GM18907 (cell line): ENCODE data around the gene IKZF2.

Source experiments
- ATAC-seq: cut with Tn5 transposase; IDR thresholded peaks from one replicate; pipeline ENCODE4 v1.9.1; 2021; ENCODE audit warnings: mild to moderate bottlenecking, moderate library complexity; ENCODE audit not compliant: unreplicated experiment

The IKZF2 gene

DNA sequence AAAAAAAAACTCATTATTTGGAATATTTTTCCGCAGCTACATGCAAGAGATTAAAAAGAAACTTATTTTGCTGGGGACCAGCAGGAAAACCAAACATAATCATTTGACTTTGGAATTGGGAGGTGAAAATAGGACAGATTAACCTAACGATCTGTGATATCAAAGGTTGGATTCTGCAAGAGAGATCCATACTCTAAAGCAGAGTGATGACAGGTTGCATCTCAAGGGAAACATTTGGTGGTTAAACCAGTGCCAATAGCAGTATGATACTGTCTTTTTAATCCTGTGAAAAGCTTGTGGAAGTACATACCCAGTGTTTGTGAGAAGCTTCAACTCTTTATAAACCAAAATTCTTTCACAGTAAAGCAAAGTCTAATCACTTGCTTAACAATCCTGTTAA lies 5.3 kb upstream of the IKZF2 start:
- ATAC-seq: no peak

DNA sequence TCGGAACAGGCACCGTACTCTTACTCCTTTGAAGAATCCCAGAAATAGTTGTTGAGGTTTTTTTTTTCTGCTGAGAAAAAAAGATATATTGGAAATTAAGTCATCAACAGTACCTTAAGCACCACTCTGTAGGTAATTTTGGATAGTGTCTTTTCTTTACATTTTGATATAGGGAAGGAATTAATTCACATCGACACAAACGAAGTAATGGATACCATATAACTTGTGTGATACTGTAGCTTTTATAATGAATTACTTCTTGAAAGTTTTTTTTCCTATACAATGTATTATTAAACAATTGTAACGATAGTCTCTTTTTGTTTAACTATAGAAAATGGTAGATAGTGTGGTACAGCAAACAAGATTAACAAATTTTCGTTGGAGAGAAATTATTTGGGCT lies 1.5 kb upstream of the IKZF2 start:
- no peak for ATAC-seq

DNA sequence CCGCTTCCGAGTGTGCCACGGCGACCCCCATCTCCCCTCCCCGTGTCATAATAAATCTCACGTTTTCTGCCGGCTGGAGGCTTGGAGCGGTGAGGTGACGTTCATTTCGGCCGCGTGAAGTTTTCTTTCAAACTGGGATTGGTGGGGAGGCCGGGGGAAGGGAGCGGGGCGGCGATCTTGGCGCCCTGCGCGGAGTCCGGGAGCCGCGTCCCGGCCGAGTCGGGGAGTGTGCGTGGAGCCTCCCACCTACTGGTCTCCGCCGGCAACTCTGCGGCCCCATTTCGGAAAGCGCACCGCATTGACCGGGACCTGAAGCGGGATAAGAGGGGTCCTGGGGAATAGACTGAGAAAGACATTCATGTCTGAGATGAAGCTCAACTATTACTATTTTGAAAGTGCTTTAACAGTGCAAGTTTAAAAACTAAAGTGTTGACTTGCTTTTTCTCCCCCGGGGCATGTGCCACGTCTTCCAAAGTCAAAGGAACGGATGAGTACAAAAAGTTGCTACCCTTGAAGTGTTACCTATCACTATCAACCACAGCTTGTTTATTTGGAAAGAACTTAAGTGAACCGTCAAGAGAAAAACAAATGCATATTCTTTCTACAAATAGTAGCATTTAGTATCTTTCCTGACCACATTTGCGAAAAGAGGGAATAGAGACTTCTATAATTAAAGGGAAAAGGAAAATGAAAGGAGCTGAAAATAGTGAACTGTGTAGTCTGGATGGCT lies 818 bp upstream of the IKZF2 start:
- peak; percentile 33 for ATAC-seq

DNA sequence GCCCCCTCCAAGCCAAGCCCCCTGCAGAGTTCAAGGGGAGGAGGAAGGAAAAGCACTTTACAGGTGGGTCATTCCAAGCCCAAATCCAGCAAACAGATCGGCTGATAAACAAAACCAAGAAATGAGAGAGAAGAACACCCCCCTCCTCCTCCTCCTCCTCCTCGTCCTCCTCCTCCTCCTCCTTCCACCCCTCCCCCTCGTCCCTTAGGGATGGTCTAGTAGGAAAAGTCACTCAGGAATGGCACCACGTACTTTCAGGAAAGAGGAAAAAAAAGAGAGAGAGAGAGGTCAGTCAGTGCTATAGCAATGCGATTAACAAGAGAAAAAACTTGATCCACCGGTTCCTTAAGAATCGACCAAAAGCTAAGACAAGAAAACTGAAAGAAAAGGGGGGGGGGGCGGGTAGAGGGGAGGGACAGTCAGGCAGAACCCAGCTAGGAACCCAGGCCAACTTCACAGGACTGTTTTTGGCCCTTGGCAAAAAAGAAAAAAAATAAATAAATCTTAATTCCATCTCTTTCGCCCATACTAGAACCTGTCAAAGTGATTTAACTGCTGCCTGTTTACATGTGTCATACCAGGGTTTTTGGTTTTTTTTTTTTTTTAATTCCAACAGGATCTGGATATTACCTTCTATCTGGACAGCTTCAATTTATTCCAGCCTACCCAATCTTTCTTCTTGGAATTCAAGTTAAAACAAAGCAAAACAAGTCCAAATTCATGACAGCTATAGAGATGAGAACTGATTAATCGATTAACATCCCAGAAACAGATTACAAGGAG lies 906 bp downstream of the IKZF2 start:
- no peak for ATAC-seq

DNA sequence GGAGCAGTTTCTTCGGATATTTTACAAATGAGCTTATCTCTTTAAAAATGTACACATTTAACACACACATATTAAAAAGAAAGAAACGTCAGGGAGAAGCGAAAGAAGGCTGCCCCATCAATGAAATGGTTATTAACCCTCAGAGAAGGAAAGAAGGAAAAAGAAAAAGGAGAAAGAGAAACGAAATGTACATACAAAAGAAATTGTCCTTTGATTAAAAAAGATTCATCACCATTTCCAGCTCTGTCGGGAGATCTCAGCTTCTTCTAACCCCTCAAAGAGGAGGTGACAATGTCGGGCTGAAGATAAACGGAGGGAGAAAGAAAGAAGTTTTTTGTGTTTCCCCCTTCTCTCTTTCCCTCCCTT lies 1.5 kb downstream of the IKZF2 start:
- ATAC-seq: no peak

DNA sequence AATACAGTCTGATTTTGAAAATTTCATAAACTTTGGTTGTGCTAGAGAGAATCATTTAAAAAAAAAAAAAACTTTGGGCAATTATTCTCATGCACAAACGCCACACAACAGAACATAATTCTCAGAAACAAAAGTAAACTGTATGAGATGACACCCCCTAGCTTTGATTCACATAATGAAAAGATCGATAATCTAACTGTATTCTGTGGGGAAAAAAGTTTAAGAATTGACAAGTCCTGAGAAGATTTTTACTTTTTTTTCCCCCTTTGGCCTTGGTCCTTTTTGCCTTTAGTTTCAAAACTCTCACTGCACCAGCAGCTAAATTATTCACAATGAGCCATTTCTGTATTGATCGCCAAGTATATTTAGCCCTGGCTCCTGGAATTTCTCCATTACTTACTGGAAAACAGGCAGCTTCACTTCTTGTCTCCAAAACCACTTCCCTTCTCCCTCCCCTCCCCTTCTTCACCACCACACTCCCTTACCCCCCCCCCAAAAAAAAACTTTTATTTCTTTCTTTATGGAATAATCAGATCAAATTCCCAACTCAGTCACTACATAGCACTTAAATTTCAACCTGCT lies 2.0 kb downstream of the IKZF2 start:
- no peak for ATAC-seq

DNA sequence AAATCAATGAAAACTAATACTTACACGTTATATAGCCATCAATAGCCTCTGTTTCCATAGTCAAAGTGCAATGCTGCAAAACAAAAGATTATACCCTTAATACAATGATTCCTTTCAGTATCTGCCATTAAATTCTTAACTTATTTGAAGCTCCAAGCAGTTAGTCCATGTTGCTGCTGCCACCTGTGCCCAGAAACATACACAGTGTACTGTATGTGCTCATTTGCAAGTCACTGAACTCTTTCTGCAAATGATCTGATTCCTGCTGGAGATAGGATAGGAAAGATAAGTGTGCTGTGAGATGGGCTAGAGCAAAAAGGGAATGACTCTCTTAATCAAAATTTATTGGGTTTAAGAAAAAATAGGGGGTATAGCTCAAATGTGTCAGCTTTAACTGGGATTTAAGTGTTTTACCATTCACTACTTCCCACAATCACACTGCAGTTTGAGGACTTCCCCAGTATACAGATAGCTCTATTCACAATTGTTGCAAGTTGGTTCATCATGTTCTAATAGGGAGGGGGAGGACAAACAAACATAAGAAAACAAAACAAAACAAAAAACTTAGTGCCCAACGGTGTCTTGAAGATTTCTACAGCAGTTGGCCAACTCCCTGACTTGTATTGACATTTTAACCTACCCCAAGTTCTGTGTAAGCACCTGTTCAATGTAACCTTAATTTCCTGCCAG lies 2.7 kb downstream of the IKZF2 start:
- ATAC-seq: peak; percentile 20

DNA sequence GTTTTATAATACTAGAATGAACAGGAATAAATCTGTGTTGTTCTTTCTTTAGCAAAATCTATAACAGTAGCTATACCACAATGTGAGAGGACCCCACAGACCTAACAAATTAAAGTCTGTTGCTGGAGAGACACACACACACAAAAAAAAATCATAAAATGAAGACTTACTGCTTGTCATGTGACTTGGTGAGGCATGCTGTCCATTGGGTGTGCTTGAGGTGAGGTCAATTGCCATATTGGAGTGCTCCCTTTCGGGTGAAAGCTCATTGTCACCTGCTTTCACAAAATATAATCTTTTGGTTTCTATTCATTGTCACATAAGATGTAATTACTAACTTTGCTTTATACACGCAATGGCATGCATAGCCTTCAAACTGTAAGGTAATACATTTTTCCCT lies 3.9 kb downstream of the IKZF2 start:
- peak; percentile 12 for ATAC-seq

DNA sequence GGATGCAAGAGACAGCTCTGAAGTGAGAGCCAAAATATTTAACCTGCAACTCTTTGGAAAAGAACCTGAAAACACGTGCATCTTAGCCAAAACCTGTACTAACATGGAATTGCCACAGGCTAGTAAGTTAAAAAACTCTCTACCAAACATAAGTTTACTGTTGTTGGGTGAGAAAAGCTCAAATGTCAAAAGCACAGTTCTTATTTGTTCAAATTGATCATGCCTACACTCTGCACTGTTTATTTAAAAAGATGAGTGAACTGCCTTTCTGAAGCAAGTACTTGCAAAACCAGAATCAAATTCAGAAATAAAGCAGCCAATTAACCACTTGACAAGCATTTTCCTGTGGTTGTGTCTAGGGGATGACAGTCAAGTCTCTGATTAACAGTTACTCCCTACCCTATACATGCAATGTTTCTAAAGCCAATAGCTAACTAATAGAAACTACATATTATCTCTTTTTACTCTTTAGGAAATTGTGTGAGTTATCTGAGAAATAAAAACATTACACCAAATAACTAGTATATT lies 5.6 kb downstream of the IKZF2 start:
- ATAC-seq: no peak

DNA sequence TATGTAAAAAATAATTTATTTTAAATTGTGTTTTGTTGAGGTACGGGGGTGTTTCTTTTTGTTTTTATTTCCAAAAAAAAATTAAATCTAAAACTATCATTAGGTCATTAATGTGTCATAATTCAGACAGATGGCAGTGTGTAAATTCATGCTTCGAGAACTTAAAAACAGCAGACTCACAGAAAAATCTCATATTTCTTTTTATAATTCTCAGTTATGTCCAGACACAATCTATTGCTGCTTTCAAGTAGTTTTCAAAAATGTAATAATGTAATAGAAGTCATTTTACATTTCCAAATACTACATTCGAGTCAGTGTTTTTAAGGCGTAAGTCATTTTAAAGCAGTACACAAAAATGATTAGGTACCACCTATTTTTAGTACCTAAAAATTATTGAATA lies 14.3 kb downstream of the IKZF2 start:
- ATAC-seq: no peak

DNA sequence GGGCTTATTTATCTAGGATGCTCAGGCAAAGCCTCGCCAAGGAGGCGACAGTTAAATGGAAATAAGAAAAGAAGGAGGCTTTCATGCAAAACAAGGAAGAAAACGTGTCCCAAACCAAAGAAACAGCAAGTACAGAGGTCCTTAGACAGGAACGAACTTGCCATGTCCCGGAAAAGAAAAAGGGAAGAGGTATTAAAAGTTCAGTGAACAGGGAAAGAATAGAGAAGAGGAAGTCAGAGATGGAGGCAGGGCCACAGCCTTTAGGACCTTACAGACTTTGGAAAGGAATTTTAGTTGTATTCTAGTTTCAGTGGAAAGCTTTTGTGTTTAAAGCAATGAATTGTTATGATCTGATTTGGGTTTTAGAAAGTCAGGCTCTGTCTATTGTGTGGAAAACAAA lies 22.1 kb downstream of the IKZF2 start:
- no peak for ATAC-seq

DNA sequence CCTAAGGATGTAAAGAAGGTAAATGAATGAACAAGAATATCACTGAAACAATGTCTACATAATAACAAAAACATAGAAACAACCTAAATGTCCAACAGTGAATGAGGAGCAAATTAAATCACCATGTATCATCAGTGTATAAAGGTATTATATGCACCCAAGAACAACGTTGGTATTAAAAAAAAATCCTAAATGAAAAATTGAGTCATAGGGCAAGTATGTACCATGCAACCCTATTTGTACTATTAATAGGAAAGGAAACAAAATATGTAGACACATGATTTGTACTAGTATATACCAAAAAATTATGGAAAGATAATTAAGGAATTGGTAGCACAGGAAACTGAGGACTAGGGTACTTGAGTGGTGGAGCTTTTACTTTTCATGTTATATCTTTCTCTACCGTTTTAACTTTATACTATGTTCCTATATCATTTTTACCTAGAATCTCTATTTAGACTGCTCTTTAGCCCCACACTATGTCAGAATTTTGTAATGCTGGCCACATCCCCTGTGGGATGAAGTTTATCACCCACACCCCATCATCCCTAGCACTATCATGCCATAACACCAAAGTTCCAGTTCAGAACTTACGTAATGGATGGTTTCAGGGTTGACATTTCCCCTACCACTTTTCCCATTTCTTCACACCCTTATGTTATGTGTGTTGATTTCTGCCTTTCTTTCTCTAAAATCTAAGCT lies 25.6 kb downstream of the IKZF2 start:
- no peak for ATAC-seq

DNA sequence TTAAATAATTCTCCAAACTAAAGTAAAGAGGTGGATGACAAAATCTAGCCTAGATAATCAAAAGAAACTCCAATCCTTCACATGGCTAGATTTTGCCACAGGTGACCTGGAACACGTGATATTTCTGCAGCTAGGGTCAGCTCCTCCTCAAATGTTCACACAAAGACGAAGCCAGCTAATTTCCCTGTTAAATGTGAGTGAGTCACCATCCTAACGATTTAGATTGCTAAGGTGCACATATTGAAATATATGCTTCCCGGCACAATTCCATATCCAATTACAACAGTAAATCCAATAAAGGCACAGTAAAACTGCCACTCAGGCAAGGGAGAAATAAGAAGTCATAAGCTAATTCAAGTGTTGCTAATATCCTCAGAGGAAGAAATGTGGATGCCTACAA lies 28.7 kb downstream of the IKZF2 start:
- ATAC-seq: no peak

DNA sequence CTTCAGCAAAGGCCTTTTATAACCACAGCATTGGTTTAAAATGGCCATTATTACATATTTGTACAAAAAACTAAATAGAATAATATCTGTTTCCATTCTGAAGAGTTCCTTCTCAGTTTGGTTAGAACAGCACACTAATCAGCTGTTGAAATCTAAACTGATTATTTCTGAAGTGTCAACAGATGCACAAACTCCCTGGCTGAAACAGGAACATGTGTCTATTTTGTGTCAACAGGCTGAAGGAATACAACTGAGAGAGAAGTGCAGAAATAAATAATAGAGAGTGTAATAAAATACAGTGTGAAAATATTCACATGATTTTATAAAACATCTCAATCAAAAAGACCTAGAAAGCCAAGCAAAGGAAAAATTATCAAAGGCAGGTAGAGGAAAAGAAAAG lies 29.7 kb downstream of the IKZF2 start:
- ATAC-seq: no peak

DNA sequence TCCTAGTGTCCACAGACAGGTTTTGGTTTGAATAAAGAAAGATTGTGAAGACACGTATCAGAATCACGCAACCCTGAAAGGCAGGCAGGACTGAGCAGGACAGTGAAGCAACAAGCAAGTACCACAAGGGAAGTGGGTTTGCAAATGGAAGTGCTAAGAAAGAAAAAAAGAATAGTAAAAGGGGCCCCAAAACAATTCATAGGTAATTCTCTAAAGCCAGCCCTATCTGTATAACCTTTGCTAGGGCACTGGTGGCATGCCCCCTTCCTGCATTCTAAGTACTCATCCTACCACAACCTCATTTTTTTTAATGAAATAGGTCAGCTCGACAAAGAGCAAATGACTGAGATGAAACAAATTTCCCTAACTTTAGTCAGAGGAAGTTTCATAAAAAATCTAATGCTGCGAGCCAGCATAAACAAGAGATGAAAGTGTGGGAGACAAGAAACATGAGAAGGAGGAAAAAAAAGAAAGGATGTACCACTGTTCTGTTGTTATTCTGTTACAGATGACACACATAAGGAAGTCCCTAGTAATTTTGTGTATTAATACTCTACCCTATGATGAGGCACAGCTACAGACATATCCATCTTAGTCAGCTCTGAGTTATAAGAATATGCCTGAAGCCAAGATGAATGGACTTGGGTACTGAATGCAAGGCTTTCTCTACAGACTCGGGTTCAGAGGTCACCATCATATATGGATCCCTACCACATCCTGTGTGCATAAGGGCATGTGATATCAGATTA lies 32.2 kb downstream of the IKZF2 start:
- ATAC-seq: peak; percentile 80

DNA sequence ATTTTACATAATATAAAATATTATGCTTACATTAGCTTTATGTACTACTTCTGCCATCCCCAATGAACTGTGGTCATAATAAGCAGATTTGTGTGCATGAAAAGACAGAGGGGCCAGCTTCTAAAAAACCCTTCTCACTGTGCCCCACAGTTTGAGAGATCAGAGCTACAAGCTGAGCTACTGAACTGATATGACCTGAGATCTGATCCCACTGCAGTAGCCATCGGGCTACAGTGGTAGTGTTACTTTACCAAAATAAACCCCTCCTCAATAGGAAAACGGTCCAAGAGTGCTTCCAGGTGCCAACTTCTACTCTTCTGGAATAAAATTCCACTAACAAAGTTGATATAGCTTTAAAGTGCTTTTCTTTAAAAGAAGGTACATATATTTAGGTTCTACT lies 43.1 kb downstream of the IKZF2 start:
- no peak for ATAC-seq

DNA sequence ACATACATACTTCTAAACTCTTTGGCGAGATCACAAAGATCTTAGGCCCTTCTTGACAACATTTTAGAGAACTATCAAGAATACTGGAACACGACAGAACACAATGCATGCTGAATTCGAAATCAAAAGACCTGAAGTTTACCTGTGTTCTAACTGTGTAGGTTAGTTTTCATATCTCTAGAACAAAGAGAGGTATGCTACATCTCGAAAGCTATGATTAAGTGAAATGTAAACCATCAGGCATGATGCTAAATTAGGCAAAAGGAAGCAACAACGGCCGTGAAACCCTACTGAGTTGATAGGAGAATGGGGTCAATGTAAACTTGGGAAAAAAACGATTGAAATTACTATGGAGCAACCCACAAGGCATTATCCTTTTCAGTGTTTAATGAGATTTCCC lies 43.7 kb downstream of the IKZF2 start:
- no peak for ATAC-seq

DNA sequence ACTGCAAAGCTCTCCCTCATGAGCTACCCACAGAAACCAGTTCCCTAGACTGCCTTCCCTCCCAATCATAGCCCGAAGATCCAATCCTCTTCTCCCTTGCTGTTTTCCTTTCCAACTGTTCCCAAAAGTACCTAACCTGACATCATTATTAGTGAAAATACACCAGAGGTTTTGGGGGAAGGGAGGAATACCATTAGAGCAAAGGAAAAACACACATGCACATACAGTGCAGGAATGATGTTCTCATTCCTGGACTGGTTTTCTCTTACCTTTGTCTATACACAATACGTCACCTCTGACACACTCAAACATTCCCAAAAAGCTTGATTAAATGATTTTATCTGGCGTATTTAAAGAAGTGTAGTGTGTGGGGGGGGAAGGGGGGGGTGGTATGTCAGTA lies 46.2 kb downstream of the IKZF2 start:
- ATAC-seq: no peak

DNA sequence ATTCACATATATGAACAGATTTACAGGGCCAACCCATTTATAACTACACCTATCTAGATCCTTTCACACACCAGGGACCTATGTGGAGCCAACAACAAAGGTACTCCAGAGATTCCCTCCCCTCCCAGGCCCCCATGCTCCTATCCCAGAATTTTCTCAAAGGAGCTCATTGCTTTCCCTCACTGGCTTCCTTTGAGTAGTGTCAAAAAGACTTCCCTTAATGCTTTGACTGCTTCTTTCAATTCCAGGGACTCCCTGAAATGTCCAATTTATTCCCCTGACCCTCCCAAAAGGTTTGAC lies 46.6 kb downstream of the IKZF2 start:
- ATAC-seq: no peak
